Renal cortex interstitium (tissue), 11 donors: ENCODE measurements around the gene LRRC72. TPM values are rescaled to one million over a fixed set of nuclear protein-coding genes. Genes with fewer than 3 reads are reported as not detected.
"Not testable (repeated sequence)": the region's sequence is repeated elsewhere in the genome, so short reads cannot be mapped to it uniquely, and the experiment has no call there.

Experiments used
- DNase-seq, 11 donors: peaks; one replicate each; pipeline ENCODE4 v3.0.0-alpha.2; 2013; ENCODE audit warnings: low read depth in 9 of 11, low spot score in 4 of 11; ENCODE audit errors: extremely low read depth in 1 of 11
- polyA plus RNA-seq, 3 donors: library from polyadenylated mRNA; unstranded; fragments of 120-200 nt; gene quantifications; one replicate each; pipeline ENCODE4 v1.2.1, GENCODE V29; 2013; ENCODE audit not compliant: insufficient read length in 3 of 3

The LRRC72 gene
- polyA plus RNA-seq, 3 donors, result not detected

DNA sequence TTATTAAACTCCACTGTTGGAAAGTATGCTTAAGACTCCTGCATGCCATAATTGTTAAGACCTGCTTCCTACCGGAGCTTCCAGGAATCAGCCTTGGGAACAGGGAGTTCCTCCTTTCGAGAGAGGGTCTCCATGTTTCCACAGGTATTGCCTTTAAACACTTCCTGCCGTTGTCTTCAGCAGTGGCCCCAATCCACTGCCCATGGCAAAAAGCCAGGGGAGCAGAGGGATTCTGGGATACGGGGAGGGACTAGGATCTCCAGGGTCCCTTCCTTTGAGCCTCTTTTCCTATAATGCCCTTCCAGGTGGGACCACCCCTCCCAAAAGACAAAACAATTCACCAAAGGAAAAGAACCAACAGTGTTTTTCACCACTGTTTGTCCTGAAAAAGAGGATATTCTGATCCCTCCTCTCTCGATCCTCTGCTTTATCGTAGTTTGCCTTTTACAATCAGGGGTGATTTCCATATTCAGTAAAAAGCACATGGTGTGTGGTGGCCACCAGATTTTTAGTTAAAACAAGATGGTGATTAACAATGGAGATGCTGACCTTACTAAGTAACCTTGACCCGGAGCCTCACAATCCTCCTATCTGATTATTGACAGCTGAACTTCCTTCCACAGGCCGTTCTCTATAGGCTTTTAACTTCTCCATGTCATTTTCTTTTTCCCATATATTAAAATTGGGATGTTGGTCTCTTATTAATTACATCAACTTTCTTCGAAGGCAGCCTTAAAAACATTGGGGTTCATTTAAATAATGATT lies 36.0 kb downstream of the LRRC72 start:
- DNase-seq, result no peak

DNA sequence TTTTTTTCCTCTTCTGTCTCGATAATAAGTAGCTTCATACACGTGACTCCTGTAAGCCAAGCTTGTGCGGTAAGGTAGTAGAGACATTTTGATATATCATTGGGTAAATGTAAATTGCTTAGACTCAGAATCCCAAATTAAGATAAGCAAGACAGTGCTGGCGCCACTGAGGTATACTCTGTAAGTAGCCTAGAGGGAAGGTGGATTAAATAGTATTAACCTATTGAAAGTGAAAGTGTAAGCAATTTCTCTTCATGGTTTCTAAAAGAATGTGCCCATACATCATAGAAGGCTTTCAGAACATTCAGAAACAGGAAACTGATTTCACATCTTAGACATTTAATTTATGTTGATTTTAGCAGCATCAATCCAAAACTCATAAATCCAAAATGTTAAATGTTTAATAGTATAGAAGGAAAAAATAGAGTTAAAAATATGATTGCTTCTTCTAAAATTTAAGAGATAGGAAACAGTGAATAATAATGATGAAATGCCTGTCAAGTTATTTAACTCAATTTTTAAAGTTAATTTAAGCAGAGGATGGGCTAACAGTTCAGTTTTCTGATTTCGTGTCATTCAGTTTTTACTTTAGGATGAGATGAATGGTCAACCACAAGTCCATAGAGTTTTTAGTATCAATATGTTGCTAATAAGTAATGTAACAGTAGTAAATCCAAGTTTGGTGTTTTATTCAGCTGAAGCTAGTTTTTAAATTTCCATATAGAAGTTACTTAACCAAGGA lies 36.8 kb downstream of the LRRC72 start:
- no peak for DNase-seq

- no peak for DNase-seq
These were observed 37.4 kb downstream of the LRRC72 start for GRCh38 chr7:16564023-16564380.

DNA sequence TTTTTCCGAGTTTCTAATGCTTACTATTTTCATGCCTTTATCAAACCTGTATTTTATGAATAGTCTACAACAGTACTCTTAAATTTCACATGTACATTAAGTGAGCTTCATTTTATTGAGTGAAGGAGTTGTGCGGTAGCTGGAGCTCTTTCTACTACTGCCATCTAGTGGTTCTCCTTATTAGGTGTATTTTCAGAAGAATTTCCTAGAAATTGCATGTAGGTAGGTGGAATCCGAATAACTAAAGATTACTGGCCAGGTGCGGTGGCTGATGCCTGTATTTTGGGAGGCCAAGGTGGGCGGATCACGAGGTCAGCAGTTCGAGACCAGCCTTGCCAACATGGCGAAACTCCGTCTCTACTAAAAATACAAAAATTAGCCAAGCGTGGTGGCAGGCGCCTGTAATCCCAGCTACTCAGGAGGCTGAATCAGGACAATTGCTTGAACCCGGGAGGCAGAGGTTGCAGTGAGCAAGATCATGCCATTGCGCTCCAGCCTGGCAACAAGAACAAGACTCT lies 38.3 kb downstream of the LRRC72 start:
- peak in 10 of 11 donors; percentile 18 to 56 (median 38) for DNase-seq

DNA sequence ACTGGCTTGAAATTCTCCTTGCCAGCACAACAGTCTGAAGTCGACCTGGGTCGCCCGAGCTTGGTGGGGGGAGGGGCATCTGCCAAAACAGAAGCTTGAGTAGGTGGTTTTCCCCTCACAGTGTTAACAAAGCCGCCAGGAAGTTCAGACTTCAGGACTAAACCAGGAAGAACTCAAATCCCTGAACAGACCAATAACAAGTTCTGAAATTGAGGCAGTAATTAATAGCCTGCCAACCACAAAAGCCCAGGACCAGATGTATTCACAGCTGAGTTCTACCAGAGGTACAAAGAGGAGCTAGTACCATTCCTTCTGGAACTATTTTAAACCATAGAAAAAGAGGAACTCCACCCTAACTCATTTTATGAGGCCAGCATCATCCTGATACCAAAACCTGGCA lies 45.3 kb downstream of the LRRC72 start:
- no peak for DNase-seq

DNA sequence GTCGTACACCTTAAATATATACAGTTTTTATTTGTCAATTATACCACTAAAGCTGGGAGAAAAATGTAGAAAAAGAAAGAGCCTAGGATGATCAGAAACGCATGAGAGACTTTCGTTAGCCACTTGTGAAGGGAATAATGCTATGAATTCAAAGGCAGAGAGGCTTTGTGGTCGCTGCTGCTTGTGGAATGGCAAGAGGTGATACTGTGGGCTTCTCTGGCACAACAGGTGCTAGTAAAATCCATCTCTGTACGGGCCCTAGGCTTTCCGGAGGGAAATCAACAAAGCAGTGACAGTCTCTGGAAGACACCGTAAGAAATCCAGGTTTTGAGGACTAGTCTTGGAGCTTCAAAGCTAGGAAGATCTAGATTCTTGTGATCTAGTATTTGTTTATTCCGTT lies 52.6 kb downstream of the LRRC72 start:
- DNase-seq, result no peak

- DNase-seq, result no peak
These were observed 54.7 kb downstream of the LRRC72 start for GRCh38 chr7:16581286-16581685.

DNA sequence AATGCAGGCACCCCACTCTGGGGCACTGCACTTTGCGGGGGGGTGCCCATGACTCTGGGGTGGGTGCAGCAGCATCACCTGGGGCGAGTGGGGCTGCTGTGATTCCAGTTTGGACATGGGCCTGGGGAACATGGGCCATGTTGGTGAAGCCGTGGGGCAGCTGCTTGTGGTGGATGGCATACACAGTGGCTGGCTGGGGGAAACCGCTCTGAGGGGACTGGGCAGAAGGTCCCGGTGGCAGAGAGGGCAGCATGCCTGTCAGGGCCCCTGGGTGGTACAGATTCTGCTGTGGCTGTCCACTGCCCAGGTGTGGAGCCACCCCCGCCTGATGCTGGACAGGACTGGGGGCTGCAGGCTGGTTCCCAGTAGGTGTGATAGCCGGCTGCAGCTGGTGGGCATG lies 57.2 kb downstream of the LRRC72 start:
- DNase-seq, result no peak

DNA sequence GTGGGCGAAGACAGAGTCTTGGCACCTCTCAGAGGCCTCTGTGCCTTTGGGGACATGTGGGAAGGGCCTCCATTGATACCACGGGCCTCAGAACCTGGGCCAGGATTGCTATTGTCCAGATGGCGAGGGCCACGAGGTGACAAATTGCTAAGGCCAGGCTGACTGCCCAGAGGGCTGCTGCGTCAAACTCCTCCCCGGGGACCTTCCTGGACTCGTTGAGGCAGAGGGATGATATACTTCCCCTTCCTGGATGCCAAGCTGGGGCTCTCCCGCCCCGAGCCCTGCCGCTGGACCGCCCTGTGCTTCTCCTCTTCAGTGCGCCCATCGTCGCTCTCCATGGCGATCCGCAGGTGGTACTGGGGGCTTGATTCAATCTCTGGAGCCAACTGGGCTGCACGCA lies 58.9 kb downstream of the LRRC72 start:
- DNase-seq, result no peak

- DNase-seq, result peak in 1 of 11 donors; percentile 19
These were observed 59.7 kb downstream of the LRRC72 start for GRCh38 chr7:16586081-16586874.

- DNase-seq, result no peak
These were observed 60.5 kb downstream of the LRRC72 start for GRCh38 chr7:16587129-16587528.

DNA sequence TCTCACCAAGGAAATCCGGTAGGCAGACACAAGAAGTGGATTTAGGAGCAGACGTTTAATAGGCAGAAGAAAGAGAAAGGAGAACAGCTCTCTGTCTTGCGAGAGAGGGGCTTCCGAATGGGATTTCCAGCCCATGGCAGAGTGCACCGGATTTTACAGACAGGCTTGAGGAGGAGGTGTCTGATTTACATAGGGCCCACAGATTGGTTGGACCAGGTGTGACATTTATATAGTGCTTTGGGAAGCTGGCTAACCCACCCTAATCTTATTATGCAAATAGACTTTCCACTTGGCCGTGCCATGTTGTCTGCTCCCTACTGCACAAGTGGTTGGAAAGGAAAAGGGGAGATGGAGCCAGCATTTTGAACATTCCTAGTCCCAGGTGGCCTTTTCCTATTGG lies 61.2 kb downstream of the LRRC72 start:
- no peak for DNase-seq

- no peak for DNase-seq
These were observed 63.3 kb downstream of the LRRC72 start for GRCh38 chr7:16589881-16590280.

DNA sequence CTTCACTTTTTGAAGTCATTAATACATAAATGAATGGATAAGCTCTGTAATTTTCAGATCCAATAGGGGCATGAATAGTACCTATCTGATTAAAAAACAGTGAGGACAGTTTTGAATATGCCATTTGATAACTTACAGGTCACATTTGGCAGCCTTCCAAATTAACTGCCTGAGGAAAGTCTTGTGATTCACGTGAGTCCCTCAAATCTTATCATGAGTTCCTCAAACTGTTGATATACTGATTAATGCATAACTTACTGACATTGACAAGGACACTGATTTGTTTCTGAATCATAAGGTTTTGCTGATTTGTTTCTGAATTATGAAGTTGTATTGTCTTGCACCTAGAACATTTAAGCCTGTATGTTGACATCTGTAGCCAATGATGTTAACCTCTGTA lies 63.8 kb downstream of the LRRC72 start:
- no peak for DNase-seq

GRCh38 chr7:16592395-16592794 lies 65.8 kb downstream of the LRRC72 start:
- no peak for DNase-seq

GRCh38 chr7:16594061-16594460 lies 67.4 kb downstream of the LRRC72 start:
- no peak for DNase-seq

- DNase-seq, result no peak
These were observed 68.1 kb downstream of the LRRC72 start for GRCh38 chr7:16594676-16595075.

GRCh38 chr7:16595596-16595995 lies 69.0 kb downstream of the LRRC72 start:
- DNase-seq, result not testable (repeated sequence)

DNA sequence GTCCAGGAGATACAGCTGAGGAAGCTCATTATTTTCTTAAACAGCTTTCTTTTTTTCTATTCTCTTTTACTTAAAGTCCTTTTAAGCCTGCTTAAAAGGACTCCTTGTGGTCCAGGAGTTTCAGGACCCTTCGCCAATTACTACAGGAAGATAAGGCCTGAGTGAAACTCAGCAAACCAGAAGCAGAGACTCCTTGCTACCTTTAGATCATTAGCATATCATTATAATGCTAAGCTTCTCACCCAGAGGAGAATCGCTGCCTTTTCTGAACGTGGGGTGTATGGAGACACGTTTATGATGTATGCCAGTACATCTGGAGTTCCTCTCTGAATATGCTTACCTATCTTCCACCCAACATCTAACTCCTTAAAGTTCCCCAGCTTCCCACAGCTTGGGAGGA lies 71.4 kb downstream of the LRRC72 start:
- DNase-seq, result no peak

GRCh38 chr7:16599860-16600259 lies 73.2 kb downstream of the LRRC72 start:
- no peak for DNase-seq
